Measurements from ENCODE around the gene HPX.
"Not testable (repeated sequence)": the region's sequence is repeated elsewhere in the genome, so short reads cannot be mapped to it uniquely, and the experiment has no call there.

HPX gene

DNA sequence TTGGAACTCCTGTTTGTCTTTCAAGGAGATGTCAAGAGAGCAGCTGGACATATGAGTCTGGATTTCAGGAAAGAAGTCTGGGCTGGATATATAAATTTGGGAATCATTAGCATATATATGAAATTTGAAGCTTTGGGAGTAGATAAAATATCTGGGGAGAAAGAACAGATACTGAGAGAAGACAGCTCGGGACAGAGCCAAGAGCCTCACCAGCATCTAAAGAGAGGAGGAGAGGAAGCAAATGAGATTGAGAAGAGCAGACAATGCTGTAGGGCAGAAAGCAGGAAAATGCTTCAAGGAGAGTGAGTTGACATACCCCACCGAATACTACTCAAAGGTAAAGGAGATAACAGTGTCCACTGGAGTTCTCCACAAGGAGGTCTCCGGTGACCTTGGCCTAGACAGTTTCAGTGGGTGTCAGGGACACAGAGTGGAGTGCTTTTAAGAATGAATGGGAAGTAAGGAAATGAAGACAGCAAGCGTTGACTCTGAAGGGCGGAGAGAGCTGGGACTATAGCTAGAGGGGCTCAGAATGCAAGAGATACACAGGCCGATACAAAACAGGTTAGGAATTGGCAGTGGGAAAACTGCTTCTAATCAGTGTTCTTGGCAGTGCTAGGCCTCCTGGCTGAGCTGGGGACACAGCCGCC lies 22.8 kb downstream of the HPX start:
- no peak for DNase-seq (ENCODE audit: low read depth in 1 of 2, low spot score in 1 of 2)

DNA sequence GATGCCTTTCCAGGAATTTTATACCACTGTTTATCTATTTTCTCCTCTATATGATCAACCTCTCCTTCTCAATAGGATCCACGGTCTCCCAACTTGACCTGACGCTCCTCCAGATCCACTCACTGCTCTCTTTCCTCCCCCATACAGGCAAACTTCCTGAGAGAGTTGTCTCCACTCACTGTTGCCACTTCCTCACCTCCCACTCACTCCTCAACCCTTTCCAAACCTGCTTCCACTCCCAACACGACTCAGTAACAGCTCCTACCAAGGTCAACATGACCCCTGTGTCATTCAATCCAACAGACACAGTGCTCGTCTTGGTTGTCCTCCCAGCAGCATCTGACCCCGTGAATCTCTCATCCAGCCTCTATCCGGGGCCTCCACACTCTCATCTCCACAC lies 25.0 kb downstream of the HPX start:
- no peak for DNase-seq (ENCODE audit: low read depth in 1 of 2, low spot score in 1 of 2)

DNA sequence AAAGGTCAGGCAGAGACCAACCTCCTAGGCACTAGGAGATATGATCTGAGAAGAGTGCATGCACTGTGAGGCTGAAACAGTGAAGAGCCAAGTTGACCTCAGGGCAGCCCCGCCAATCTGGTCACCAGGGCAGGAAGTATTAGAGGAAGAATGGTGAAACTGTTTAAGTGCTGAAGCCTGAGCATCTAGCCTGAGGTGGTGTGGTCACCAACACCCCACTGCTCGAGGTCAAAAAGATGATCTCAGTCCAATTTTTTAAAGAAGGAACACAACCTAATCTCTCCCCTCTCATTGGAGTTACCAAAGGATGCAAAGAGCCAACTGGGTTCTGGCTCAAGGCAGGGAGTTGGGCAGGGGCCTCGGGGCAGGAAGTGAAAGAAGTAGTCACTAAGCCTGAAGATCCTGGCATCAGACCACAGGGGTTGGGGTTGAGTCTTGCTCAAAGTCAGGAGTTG lies 25.9 kb downstream of the HPX start:
- DNase-seq (ENCODE audit: low read depth in 1 of 2, low spot score in 1 of 2) = no peak

DNA sequence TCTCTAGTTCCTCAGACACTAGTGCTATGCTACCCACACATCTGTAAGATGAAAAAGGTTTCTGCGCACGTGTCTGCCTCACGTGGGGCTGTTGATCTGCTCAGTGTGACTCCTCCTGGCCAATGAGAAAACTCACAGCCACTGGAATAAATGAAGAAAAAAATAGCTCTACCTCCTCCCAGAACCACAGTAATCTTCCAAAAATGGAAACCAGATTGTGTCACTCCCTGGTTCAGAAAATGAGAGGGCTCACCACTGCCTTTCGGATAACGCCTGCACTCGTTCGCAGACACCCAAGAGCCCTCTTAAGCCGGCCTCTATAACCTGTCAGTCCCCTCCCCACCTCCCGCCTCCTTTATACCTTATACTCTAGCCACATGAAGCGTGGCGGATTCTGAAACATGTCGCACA lies 27.0 kb downstream of the HPX start:
- DNase-seq (ENCODE audit: low read depth in 1 of 2, low spot score in 1 of 2) = peak in 1 of 2 donors; percentile 43

DNA sequence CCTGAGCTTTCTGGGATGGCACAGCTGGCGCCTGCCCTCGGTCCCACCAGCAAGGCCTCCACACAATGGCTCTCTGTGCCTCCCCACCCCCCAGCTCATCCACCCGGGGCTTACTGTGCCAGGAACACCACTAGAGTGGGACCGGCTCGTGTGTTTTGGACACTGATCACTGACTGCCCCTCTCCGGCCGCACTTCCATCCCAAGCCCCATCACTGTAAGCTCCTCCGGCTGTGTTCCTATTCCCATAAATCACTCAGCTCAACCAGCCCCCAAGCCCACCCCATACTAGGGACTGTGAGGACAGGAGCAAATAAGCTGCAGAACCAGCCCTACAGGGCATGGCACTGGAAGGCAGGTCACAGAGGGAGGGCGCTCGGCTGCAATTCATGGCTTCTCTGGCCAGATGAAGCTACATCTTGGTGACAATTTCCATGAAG lies 29.2 kb downstream of the HPX start:
- DNase-seq (ENCODE audit: low read depth in 1 of 2, low spot score in 1 of 2) = no peak

DNA sequence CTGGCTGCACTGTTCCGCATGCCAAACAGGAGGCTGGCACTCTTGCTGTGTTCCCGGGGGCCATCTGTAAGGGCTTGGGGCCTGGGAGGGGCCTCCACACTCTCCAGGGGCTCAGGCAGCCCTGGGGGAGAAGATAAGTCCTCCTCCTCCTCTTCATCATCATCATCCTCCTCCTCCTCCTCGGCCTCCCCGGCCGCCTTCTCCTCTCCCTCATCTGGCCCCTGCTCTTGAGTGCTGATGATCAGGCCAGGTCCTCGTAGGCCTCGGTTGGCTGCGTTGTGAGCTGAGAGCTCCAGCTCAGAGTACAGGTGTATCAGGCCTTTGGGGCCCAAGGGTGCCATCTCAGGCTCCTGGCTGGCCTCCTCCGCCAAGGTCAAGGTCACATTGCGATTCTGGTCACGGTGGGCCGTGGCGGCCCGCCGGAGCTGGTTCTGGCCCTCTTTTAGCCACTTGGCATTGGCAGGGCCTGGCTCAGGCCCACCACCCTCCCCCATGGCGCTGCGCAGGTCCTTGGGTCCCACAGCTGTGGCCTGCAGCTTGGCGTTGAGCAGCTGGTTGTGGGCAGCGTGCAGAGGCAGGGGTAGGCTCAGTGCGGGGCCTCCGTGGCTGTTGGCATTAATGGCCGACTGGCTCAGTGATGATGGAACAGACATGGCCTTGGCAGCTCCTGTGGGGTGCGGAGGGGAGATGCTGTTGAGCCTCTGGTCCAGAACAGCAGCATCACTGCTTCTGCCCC lies 29.9 kb downstream of the HPX start:
- no peak for DNase-seq (ENCODE audit: low read depth in 1 of 2, low spot score in 1 of 2)

DNA sequence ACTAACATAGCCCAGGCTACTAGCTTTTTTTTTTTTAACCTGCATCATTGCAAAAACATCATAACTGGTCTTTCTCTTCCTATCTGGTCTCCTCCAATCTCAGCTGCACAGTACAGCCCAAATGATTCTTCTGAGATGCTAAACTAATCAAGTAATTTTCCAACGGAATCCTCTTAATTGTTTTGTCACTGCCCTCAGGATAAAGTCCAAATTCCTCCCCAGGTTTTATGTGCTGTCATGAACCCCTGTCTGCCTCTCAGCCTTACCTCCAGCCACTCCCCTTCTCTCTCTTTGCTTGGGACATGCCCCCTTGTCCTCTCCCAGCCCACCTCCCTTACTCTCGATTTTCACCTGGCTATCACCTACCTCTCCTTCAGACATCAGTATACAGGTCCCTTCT lies 34.4 kb downstream of the HPX start:
- DNase-seq (ENCODE audit: low read depth in 1 of 2, low spot score in 1 of 2) = no peak

DNA sequence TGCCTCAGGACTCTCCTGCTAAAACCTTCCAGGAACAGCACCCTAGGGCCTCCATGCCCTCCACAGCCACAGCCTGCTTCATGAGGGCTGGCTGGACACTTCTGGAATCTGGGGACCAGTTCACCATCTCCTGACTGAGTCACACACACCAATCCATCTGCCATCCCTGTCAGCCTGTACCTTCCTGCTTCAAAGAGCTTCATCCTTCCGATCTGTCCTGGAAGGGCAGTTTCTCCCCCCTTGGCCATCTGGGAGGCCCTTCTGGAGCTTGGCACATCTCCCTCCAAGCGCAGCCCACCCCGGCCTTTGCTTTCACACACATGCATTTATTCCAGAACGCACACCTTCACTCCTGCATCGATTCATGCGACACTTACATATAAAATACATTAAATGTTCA lies 34.9 kb downstream of the HPX start:
- no peak for DNase-seq (ENCODE audit: low read depth in 1 of 2, low spot score in 1 of 2)

DNA sequence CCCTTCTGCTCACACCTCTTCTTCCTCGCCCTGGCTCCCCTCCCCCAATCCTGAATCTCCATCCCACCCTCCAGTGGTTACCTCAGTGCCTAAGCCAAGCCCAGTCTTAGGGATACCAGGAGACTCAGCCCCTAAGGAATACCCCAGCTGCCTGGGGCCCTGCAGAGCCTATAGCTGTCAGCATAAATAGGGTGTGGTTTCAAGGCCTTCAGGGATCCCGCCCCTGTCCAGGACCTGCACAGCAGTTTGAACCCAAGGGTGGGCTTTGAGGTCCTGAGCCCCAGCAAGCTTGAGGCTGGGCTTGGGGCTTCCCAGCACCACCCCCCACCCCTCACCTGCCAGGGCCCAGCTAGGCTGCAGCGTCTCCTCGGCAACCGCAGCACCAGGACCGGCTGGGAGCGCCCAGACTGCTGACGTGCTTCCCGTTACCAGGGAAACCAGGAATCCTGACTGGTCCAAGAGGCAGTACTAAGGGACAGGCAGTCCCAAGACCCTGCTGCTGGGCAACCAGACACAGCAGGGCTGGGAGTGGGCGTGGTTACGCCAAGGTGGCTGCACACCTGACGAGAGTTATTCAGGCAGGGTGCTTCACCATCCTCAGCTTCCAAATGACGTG lies 35.6 kb downstream of the HPX start:
- DNase-seq (ENCODE audit: low read depth in 1 of 2, low spot score in 1 of 2) = no peak

DNA sequence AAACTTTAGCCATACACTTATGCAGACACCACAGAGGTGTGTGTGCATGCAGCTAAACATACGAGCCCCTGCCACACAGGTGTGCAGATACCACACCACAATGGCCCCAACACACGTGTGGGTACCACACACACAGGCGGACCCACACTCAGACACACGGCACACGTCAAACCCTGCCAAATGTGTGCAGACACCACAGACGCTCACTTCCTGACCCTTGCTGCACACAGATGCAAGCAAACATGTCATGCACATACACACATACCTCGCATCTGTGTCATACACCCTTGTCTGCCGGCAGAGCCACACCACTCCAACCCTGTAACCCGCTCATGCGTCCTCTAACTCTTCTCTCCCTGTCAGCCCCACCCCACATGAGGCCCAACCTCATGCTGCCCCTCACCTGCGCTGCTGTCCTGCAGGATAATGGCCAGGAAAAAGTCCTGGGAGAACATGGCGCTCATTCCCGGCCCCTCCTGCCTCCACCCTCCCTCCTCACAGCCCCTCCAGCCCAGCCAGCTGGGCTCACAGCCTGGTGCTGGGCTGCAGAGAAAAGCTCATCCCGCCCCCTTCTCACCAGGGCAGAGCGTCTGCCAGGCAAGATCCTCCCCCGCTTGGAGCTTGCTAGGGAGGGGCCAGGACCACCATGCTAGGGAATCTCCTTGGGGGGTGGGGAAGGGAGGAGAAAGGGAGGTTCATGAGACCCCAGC lies 36.3 kb downstream of the HPX start:
- DNase-seq (ENCODE audit: low read depth in 1 of 2, low spot score in 1 of 2) = no peak

DNA sequence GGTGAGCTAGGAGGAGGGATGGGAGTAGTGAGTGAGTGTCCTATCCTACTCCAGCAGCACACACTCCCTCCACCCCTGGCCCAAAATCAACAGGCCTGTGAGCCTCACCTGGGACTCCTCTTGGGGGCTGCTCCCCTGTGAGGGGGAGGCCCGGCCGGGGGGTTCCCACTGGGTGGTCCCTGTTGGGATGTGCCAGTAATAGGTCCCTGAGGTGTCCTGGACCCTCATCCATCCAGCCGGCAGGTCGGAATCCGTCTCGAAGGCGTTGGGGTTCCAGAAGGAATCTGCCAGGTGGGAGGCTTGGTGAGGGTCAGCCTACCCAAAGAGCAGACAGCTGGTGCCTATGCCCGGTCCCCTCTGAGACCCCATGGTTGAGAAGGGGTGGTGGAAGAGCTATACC lies 37.2 kb downstream of the HPX start:
- no peak for DNase-seq (ENCODE audit: low read depth in 1 of 2, low spot score in 1 of 2)

DNA sequence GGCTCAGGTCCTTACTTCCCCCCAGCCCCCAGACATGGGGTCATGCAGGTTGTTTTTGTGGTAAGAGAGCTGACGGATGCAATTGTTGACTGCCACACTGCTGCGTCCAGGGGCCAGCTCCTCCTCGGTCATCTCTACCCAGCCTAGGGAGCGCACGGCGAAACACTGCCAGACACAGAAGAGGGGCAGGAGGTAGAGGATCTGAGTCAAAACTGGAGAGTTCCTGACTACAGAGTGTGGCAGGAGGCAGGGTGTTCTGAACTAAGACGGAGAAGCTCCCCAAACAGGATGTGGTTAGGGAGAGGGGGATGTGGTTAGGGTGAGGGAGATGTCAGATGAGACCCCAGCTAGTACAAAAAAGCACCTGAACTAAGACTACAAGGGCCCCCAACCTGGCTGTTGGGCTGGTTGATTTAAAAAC lies 38.2 kb downstream of the HPX start:
- peak in 1 of 2 donors; percentile 33 for DNase-seq (ENCODE audit: low read depth in 1 of 2, low spot score in 1 of 2)

DNA sequence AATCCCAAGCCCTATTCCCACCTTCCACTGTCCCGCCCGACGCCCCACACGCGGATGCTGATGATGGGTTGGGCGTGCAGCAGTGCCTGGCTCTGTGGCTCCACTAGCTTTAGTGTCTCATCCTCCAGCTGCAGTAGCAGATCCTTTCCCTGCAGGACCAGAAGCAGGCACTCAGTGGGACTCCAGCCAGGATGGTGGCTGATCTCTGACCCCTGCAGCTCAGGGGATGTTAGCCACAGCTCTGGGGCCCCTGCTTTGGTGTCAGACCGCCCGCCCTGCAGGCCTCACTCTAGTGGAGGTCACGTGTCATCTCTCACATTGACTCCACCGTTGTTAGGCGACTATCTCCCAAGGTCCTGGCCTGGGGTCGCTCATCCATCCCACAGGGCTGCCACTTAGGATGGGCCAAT lies 38.7 kb downstream of the HPX start:
- DNase-seq (ENCODE audit: low read depth in 1 of 2, low spot score in 1 of 2) = no peak

DNA sequence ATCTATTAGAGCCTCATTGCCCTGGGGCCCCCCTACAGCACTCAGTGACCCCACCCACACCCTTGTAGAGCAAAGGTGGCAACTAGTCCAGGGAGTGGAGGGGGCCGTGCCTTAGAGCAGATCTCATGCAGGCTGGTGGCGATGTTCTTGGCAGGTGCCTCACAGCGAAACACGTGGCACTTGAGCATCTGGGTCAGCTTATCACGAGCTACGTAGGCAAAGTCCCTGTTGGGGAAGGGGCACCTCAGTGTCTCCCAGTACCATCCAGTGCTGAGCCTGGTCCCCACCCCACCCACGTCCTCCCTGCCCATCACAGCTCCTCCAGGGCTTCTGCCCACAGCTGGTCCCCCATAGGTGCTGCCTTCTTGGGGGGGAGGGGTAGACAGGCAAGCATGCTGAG lies 39.3 kb downstream of the HPX start:
- no peak for DNase-seq (ENCODE audit: low read depth in 1 of 2, low spot score in 1 of 2)

DNA sequence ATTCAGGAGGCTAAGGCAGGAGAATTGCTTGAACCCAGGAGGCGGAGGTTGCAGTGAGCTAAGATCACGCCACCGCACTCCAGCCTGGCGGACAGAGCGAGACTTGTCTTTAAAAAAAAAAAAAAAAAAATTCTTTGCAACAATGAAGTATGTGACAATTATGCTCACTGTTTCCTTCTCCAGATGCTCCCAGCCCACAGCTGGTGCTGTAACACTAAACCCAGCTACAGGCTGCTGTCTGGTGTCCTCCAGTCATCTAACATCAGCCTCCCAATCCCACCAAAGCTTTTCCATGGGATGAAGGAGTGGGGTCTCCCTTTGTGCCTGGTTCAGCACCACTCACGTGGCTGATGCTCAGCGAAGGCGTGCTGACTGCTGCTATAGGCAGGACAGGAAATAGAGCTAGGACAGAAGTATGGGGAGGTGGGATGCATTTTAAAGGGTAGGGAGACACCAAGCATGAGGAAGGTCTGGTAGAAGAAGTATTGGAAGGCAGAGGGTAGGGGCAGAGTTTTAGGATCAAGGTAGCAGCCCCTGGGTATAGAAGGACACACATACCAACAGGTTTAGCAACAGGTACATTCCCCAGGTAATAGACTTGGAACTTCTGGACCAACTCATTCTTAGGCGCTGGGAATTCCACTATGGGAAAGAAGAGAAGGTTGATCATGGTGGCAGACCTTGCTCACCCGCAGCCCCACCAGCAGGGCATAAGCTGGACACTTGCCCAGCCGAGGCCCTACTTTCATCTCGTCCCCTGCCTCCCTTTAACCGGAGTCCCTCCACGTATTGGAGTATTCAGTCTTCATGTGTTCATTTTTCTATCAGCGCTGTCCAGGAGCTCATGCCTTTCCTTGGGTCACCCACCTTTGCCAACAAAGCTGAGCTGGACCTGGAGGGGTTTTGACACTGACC lies 40.1 kb downstream of the HPX start:
- no peak for DNase-seq (ENCODE audit: low read depth in 1 of 2, low spot score in 1 of 2)

DNA sequence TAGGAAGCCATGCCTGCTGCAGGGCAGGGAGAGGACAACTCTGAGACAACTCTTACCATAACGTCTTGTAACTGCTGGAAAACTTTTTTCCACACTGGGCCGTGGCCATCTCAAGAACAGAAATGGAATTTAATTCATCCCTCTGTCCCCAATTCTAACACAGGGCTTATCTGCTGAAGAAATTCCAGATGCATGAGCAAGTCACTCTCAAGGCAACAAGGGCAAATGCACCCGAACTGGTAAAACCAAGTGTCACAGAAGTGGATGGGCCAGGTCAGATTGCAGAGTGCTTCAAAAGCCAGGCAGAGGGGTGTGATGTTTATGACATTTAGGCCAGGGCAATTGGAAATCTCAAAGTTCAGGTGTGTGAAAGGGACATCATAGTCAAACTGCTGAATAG lies 43.2 kb downstream of the HPX start:
- DNase-seq (ENCODE audit: low read depth in 1 of 2, low spot score in 1 of 2) = no peak

DNA sequence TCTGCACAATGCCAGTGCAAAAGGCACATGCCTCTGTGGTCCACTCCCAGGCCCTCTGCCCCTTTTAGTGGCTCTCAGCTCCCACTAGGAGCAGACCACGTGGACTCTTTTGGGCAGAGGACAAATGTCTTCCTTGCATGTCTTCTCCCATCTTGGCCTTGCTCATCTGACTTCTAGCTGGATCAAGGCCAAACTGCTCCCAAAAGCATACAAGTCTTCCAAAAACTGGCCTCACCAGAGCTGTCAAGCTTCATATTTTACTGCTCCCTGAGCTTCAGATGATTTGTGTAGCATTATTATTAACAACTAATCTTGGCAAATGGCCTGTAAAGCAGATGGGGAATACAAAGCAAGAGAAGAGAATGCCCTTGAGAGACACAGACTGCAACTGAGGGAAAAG lies 43.6 kb downstream of the HPX start:
- no peak for DNase-seq (ENCODE audit: low read depth in 1 of 2, low spot score in 1 of 2)

DNA sequence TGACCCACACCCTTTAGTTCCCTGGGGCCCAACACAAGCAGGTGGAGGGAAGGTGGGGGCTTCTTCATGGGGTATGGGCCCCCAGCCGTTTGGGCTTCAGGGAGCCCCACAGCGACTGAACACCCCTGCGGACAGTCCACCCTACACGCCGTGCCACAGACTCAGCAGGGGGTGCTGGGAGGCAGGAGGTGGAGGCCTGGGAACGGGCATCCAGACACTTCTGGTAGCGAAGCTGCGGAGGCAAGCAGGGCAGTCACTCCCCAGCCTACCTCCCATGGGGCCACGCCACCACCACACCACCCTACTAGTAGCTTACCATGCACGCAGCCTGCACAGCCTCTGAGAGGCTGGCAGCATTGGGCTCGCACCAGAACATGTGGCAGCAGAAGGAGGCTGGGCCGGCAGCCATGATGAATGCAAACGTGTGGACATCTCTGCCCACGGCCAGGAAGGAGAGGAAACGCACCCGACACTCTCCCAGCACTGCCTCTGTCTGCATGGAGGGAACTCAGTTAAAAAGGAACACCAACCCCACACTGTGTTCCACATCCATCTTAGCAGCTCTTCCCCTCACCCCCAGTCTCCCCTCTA lies 45.2 kb downstream of the HPX start:
- no peak for DNase-seq (ENCODE audit: low read depth in 1 of 2, low spot score in 1 of 2)

DNA sequence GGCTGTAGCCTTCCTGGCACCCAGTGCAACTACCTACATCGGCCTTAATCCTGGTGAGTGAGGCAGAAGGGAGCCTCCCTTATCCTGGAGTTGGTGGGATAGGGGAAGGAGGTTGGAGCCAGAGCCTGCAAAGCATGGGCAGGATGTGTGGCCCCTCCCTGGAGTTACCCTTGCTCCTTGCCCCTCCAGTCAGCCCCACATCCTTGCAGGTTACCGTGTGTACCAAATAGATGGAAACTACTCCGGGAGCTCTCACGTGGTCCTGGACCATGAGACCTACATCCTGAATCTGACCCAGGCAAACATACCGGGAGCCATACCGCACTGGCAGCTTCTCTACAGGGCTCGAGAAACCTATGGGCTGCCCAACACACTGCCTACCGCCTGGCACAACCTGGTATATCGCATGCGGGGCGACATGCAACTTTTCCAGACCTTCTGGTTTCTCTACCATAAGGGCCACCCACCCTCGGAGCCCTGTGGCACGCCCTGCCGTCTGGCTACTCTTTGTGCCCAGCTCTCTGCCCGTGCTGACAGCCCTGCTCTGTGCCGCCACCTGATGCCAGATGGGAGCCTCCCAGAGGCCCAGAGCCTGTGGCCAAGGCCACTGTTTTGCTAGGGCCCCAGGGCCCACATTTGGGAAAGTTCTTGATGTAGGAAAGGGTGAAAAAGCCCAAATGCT lies 46.7 kb downstream of the HPX start:
- no peak for DNase-seq (ENCODE audit: low read depth in 1 of 2, low spot score in 1 of 2)

DNA sequence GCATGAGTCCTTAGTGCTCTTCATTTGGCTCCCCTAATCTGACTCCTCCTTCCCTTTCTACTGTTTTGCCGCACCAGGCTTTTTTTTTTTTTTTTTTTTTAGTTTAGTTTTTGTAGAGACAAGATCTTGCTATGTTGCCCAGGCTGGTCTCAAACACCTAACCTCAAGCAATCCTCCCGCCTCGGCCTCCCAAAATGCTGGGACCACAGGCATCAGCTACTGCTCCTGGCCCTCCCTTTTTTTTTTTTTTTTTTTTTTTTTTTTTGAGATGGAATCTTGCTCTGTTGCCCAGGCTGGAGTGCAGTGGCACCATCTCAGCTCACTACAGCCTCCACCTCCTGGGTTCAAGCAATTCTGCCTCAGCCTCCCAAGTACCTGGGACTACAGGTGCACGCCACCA lies 48.5 kb downstream of the HPX start:
- not testable (repeated sequence) for DNase-seq (ENCODE audit: low read depth in 1 of 2, low spot score in 1 of 2)

All from stimulated activated CD4-positive, alpha-beta T cell treated with anti-CD3 and anti-CD28 coated beads, Interleukin-15, amount 100 ng/mL, for 1 hour (primary cell).